VCaP (cell line): ENCODE data around the gene PGM5.
"Not testable (repeated sequence)": the region's sequence is repeated elsewhere in the genome, so short reads cannot be mapped to it uniquely, and the experiment has no call there.

Experiments used
- H3K27ac ChIP-seq: fragments of 450-650 bp; 2 replicates; pipeline ENCODE4 v1.5.1; 2017
- TF ChIP-seq, protein P1 (sequence below): fragments of 450-650 bp; conservative IDR thresholded peaks from 2 replicates; pipeline ENCODE4 v1.5.1; 2017; ENCODE audit warnings: mild to moderate bottlenecking, moderate library complexity

PGM5 gene

DNA sequence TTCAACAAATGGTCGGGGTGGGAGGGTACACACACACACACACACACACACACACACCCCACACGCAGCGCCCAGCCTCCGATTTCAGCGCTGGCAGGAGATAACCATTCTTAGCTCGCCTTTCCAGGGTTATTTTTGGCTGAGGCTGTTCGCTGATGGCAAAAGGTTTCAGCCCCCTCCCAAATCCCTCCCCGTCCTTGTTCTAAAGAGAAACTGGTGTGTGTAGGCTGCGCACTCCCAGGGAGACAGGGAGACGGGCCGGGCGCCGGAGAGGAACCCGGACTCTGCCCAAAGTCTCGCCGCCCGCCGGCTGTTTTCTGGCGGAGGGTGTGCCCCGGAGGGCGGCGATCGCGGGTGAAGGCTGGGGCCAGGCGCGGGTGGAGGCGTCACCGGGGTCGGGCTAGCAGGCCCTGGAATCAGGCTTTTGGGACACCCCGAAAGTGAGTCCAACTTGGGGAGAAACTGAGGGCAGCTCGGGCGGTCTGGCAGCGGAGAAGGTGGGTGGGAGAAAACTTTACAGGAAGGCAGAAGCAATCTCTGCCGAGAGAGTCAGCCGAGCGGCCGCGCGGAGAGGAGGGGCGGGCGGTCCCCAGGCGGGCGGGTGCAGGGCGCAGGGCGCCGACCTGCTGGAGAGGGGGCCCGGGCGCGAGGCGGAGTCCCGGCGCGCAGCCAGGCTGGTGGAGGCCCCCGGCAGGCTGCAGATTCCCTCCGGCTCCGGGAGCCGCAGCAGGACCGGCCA is at the start of gene PGM5:
Gene PGM5 (plus strand): TSS at position 232 of the 739 bp plus-strand sequence. CDS start 517 bp downstream, outside the sequence.
- H3K27ac ChIP-seq: peak within 1 kb of the TSS; percentile 19; the same call in 1 of the 2 replicates

DNA sequence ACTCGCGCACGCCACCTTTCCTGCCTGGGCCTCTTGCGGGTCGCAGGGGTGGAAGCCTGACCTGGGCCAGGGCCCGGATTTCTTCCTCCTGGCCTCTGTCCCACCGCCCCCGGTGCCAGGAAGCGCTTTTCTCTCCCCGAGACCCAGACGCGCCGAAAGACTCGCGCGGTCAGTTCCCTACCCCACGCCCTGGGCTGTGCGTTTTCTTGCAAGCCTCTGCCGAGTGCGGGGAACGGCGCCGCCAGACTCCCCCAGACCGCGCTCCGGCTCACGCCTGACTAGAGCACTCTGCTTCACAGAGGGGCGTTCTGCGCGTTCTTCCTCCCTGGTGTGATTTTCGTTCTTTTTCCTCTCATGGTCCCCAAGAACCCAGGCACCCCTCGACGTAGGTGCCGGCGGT is 49.3 kb upstream of the PGM5 start:
- H3K27ac ChIP-seq: not testable (repeated sequence)

DNA sequence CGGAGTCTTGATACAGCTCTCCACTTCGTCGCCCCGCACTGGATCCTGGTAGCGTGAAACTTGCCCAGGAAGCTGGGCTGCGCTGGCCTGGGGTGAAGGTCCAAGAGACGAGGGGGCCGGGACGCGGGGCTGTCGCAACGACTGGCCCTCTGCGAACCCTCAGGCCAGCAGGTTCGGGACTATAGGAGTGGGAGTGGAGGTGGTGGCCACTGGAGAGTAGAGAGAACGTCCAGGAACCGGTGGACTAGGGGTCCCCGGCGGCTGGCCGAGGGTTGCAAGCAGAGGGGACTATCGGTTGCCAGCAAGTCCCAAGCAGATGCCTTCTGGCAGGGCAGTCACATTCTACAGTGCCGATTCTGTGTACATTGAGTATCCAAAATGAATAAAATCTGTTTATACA is 48.8 kb upstream of the PGM5 start:
- H3K27ac ChIP-seq: not testable (repeated sequence)

DNA sequence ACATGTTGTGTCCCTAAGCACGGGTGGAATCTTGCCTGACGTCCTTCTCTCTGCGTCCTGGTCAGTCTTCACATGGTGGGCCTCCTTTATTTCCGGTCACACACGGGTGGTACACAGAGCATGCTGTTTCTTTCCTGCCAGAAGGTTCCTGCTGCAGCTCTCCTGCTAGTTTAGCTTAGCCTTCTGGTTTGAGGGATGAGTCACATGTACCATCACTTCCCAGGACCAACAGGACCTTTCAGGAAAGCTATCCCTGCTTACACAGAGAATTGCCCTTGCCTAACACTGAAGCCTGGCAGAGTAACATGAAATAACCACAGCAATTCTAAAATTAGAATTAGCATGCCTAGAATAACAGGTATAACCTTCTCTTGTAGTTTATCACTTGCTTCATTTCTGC is 45.2 kb upstream of the PGM5 start:
- H3K27ac ChIP-seq: not testable (repeated sequence)

DNA sequence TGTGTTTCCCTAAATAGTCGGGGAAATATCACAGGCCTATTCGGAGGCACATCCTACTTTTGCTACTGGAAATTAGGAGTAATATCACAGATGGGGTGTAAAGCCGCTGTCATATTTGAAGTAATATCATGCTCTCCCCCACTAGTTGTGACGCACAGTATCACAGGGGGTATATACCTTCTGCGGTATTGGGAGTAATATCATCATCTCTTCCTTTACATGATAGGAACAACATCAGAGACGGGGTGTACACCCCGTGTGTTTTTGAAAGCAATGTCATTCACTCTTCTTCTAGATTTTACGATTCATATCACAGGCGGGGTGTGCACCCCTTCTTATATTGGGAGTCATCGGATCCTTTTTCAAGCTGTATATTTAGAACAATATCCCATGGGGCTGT is 38.2 kb upstream of the PGM5 start:
- H3K27ac ChIP-seq: not testable (repeated sequence)

DNA sequence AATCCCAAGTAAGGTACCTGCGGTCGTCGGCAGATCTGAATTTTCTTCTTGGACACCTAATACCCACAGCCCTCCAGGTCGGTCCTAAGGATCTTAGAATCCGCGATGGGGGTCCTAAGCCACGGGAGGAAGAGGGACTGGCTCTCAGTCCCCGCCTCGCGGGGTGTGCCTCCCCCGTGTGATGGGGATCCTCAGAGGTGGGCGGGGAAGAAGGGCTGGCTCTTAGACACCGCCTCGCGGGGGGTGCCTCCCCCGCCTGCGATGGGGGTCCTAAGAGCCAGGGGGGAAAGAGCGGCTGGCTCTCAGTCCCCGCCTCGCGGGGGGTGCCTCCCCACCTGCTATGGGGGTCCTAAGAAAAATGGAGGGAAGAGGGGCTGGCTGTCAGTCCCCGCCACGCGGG is 32.7 kb upstream of the PGM5 start:
- not testable (repeated sequence) for H3K27ac ChIP-seq

DNA sequence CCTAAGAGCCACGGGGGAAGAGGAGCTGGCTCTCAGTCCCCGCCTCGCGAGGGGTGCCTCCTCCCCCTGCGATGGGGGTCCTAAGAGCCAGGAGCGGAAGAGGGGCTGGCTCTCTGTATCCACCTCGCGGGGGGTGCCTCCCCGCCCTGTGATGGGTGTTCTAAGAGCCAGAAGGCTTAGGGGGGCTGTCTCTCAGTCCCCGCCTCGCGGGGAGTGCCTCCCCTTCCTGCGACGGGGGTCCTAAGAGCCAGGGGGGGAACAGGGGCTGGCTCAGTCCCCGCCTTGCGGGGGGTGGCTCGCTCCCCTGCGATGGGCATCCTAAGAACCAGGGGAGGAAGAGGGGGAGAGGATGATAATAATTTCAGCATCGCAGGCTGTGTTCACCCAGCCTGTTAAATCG is 31.9 kb upstream of the PGM5 start:
- not testable (repeated sequence) for H3K27ac ChIP-seq

DNA sequence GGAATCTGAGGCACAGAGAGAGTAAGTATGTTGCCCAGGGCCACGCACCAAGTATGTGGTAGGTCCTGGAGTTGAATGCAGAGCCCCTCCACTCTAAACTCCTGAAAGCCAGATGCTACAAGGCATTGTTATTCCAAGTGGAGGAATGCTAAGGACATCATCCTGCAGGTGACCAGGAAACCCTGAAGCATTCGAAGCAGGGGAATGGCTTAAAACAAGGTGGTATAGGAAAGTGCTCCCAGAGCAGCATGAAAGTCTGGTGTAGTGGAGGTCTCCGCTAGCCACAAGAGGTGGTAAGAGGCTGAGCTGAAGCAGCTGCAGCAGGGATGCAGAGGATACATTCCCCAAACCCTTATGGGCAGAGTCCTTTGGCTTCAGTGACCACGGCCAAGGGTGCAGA is 27.3 kb upstream of the PGM5 start:
- H3K27ac ChIP-seq: not testable (repeated sequence)

DNA sequence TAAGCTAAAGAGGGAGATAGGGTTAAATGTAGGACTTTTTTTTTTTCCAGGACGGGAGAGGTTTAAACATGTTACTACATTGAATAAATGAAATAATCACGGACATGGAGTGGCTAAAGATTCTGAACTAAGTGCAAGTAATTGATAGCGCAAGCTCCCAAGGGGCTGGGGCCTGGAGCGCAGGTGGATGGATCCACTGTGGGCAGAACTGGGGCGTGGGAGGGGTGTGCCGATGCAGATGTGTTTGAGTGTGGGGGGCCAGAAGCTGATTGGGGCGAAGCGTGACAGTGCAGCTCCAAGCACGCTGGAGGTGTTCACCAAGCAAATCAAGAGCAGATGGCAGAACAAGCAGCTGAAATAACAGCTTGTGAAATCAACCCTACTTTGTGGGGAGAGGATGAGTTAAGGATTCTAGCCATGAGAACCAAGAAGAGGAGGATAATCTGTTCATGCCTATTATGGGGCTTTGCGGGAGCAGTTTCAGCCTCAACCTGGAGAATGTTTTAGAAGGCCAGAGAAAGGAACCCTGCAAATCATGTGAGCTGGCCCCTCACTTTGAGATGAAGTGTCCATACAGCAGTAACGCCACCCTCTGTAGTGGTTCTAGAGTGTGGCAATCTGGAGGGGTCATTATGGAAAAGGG is 25.8 kb upstream of the PGM5 start:
- H3K27ac ChIP-seq: not testable (repeated sequence)

DNA sequence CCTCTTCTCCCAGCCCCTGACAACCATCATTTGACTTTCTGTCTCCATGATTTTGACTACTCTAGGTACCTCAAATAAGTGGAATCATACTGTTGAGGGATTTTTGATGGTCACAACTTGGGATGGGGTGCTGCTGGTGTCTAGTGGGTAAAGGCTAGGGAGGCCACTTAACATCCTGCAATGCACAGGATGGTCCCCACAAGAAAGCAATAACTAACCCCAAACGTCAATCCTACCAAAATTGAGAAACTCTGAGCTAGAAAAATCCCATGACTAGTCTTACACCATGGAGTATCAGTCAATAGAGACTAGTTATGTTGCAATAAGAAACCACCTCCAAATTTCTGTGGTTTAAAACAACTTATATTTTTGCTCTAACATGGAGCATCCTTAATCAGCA is 24.3 kb upstream of the PGM5 start:
- not testable (repeated sequence) for H3K27ac ChIP-seq

DNA sequence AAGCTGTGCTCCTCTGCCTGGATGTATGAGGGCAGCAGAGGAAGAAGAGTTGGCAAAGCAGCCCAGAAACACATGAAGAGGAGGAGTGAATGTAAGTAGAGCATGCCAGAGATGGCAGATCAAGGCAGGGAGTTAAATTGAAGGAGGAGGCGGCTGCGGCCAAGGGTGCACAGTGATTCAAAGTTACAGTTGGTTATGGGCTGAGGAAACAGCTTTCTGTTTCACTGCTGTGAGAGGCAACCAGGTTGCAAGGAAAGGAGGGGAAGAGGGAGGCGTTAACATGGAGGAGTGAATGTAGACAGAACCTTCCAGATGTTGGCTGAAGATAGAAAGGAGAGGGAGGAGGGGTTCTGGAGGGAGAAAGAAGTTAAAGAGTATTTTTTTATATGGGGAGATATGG is 20.5 kb upstream of the PGM5 start:
- H3K27ac ChIP-seq: not testable (repeated sequence)

DNA sequence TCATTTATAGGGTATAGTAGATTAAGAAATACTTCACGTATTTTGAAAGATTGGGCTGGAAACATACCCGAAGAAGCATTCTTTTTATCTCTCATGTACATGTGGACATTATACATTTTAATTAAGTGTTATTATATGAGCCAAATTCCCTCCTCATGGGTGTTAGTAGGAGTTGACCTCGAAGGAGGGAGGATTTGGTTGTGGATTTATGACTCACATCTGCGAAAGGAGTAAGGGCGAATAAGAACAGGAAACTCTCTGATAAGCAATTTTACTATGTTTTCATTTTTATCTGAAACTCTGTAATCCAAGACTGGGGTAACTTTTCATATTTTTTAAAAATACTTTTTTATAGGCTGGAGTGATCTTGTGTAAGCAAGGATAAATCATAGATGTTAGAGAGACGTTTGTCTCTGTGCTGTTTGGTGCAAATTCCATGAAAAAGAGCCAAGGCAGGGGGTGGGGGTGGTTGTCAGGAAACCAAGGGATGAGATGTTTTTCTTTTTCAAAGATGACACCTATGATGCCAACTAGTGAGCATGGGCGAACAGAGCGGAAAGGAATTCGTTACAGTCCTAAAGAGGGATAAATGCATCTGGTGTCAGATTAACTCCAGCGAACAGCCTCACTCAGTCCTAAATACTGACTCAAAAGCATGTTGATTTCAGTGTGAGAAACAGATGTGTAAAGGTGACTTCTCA is 19.6 kb upstream of the PGM5 start:
- not testable (repeated sequence) for H3K27ac ChIP-seq

DNA sequence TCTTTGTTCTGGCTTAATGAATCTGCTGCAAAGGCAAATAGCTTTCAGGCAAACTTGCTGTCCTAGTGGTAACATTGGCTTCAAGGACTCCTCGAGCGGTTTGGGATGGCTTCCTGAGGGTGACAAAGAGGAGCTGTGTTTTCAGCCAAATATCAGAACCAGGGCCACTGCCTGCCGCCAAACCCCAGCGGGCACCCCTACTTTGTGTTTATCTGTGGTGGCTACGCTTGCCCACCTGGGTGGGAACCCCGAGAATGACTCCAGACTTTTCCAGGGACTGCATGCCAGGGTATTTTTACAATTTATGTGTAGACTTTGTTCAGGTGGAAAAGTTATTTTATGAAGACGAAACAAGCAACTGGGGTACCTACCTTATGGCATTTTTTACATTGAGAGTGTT is 18.4 kb upstream of the PGM5 start:
- H3K27ac ChIP-seq: not testable (repeated sequence)

DNA sequence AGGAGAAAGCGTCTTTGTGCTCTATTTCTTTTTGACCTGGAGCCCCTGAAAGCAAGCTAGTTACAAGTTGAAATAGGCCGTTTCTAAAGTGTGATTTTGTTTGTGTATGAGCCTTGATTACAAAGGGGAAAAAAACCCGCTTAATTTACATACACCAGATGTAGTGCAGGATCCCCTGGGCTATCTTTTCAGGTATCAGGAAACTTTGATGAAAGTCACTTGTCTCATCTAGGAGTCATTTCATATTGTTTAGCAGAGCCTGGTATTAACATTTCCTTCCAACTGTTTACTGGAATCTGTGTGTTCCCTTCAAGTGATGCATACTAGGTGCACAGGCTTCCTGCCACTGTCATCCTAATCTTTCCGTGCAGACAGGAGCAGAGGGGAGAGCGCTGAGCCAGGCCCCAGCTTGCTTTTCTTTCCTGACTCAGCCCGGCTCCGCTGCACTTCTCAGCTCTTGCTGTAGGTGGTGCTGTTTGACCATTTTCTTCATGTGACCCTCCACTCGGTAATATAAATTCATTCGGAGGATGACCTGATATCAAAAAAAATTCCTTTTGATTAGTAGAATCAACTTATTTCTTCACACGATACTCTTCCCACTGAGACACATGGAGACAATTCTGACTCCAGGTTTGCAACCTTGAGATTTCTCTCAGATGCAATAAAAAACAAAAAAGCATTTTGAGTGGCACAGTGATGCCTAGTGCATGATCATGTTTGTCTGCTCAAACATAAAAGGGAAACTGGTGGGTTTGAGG is 14.0 kb upstream of the PGM5 start:
- TF ChIP-seq, protein P1, sequence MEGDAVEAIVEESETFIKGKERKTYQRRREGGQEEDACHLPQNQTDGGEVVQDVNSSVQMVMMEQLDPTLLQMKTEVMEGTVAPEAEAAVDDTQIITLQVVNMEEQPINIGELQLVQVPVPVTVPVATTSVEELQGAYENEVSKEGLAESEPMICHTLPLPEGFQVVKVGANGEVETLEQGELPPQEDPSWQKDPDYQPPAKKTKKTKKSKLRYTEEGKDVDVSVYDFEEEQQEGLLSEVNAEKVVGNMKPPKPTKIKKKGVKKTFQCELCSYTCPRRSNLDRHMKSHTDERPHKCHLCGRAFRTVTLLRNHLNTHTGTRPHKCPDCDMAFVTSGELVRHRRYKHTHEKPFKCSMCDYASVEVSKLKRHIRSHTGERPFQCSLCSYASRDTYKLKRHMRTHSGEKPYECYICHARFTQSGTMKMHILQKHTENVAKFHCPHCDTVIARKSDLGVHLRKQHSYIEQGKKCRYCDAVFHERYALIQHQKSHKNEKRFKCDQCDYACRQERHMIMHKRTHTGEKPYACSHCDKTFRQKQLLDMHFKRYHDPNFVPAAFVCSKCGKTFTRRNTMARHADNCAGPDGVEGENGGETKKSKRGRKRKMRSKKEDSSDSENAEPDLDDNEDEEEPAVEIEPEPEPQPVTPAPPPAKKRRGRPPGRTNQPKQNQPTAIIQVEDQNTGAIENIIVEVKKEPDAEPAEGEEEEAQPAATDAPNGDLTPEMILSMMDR: peak; percentile 34
- H3K27ac ChIP-seq: not testable (repeated sequence)

DNA sequence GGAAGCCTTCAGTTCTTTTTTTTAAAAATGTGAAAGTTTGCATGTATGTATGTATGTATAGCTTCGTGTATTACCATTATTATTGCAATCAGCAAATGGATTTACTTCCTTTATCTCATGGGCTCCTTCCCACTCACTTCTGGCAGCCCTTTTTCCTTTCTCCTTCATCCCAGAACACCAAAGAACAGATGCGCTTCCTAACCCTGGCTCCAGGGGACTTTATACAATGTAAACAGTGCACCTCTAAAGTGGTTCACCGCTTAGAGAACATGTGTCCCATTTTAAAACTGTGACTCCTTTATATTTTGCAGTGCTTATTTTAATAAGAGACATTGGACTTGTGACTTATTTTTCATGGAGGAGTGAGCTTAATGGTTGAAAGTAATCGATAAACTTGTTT is 13.2 kb upstream of the PGM5 start:
- not testable (repeated sequence) for H3K27ac ChIP-seq

DNA sequence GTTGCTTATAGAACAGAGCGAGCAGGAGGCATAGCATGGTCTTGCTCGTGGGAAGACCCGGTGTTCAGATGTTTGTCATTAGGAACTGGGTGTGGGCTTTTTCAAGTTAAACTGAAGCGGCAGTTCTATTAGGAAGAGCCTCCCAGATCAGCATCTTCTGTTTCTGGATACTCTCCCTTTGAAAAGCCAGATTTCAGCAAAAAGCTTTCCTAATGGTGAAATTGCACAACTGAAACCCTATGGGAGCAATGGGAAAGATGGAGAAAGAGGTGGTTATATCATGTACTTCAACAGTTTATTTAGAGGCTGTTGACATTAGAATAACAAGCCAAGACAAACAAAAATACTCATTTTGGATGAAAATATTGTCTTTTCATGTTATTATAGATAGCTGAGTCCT is 12.4 kb upstream of the PGM5 start:
- not testable (repeated sequence) for H3K27ac ChIP-seq

DNA sequence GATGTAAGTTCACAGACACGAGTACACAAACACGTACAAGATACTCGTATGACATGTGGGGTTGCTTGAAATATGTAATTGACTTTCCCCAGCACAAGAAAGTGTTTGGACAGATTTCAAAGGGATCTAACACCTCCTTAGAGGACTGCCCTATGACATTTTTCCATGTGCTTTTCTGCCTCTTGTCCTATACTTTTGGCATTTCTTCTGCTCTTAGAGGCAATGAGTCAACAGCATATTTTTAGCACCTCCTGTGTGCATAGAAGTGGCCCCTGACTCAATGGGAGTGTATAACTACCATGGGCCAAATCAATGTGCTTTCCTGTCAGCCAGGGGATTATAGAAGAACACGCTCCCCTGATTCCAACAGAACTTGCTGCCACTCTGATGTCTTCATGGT is 4.7 kb upstream of the PGM5 start:
- H3K27ac ChIP-seq: not testable (repeated sequence)

DNA sequence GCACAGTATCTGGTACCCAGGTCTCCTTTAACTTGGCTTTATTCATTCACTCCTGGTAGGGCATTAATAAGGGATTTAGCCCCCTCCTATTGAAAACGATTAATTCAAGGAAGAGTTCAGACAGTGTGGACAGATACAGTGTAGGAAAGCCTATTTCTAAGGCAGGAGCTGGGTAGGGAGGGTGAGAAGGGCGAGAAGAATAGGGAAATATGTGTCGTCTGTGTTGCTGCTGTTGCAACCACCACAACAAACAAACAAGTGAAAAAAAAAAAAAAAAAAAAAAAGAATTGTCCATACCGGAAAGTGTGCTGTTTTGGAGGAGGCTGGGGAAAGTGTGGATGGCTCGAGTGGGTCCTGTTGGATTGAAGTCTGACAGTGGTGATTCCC is 425 bp upstream of the PGM5 start:
- peak overlapping the region; percentile 19; the same call in 1 of the 2 replicates for H3K27ac ChIP-seq

DNA sequence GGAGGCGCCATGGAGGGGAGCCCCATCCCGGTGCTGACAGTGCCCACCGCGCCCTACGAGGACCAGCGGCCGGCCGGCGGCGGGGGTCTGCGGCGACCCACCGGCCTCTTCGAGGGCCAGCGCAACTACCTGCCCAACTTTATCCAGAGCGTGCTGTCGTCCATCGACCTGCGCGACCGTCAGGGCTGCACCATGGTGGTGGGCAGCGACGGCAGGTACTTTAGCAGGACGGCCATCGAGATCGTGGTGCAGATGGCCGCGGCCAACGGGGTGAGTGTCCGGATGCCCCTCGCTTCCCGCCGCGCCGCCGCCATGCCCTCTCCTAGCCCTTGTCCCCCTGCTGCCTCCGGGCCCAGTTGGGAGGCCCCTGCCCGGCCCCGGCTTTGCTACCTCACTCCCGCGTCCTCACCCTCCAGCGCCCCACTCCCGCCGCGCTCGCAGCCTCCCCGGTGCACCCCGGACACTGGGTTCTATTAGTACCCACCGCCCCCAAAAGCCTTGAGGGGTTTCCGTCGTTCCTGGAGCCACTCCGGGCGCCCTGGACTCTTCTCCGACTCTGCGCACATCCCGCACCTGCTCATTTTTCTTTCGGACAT is 806 bp downstream of the PGM5 start:
- not testable (repeated sequence) for H3K27ac ChIP-seq

DNA sequence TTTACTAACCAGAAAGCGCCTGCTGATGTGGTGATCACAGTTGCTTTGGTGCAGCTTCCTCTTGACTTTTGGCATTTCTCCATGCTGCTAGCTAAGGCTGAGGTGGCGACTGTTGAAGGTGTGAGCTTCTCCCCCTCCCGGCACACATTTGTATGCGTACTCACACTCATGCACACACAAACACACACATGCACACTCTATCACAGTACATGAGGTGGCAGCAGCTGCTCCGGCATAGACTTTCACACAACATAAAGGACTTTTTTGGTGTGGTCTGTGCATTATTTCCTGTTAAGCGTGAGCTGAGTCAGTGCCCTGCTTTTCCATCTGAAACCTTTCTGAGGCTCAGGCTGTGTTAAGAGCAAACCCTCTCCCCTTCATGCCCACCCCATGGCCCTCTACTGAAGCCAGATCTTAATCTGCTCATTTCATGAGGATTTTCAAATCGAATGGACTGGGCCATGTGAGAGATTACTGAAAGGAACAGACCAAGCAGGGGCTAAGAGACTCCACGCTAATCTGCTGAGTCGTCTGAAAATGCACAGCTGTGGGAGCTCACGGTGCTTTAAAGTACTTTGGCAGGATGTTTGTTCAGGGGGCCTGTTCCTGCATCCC is 10.6 kb downstream of the PGM5 start:
- not testable (repeated sequence) for H3K27ac ChIP-seq
